ENCODE measurements around the gene MAPK8.

DNA sequence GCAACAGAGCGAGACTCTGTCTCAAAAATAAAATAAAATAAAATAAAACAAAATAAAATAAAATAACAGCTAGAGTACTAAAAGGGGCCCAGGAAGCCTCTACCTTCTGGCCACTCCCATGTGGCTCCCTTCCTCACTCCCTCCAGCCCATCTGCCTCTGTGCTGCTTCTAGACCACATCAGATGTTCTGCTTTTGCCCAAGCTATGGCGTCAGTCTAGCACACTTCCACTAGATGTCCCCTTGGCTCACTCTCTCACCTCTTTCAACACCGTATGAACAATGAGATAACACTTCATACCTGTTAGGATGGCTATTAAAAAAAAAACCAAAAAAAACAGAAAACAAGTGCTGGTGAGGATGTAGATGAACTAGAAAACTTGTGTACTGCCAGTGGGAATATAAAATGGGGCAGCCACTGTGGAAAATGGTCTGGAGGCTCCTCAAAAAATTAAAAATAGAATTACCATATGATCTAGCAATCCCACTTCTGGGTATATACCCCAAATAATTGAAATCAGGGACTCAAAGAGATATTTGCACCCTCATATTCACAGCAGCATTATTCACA lies 166.1 kb downstream of the MAPK8 start:
- TF ChIP-seq, protein P1, sequence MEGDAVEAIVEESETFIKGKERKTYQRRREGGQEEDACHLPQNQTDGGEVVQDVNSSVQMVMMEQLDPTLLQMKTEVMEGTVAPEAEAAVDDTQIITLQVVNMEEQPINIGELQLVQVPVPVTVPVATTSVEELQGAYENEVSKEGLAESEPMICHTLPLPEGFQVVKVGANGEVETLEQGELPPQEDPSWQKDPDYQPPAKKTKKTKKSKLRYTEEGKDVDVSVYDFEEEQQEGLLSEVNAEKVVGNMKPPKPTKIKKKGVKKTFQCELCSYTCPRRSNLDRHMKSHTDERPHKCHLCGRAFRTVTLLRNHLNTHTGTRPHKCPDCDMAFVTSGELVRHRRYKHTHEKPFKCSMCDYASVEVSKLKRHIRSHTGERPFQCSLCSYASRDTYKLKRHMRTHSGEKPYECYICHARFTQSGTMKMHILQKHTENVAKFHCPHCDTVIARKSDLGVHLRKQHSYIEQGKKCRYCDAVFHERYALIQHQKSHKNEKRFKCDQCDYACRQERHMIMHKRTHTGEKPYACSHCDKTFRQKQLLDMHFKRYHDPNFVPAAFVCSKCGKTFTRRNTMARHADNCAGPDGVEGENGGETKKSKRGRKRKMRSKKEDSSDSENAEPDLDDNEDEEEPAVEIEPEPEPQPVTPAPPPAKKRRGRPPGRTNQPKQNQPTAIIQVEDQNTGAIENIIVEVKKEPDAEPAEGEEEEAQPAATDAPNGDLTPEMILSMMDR (IDR thresholded peaks at IDR 0.05; ENCODE audit: low read length): no peak
- TF ChIP-seq EZH2 (optimal IDR thresholded peaks at IDR 0.05; ENCODE audit: low read depth, low read length): no peak

Data from MM.1S (cell line).